ENCODE results near the gene DMKN. TPM values are rescaled to one million over a fixed set of nuclear protein-coding genes. Genes with fewer than 3 reads are reported as not detected.

Gene DMKN
- total RNA-seq, 2 donors from 2014 or later: 50.9 to 80.5 TPM

- Histone ChIP-seq H3K4me3 (no peak overlapping the region), H3K36me3 (no peaks in the 10 kb centered on the region), H3K9me3 (no peaks in the 10 kb centered on the region), H3K27me3 (replicated peaks; ENCODE audit: insufficient read depth) (no peaks in the 10 kb centered on the region), H3K27ac (no peak overlapping the region), H3K4me1 (replicated peaks) (no peaks in the 10 kb centered on the region)
- DNase-seq (ENCODE audit: low spot score): no peak
- TF ChIP-seq POLR2A (IDR thresholded peaks at IDR 0.05) (no peak), POLR2AphosphoS5 (IDR thresholded peaks at IDR 0.05) (no peak), CTCF (IDR thresholded peaks at IDR 0.05) (no peak)
- over 99% methylated on average over 5 of the region's 5 CpGs for WGBS
- intact Hi-C loops (cut with DNase I): no loop called here
Measured at GRCh38 chr19:35457173-35457572, 56.3 kb downstream of the DMKN start.

- H3K4me1 ChIP-seq (replicated peaks): no peaks in the 10 kb centered on the region
Measured at GRCh38 chr19:35455616-35456201, 57.7 kb downstream of the DMKN start.

GRCh38 chr19:35454663-35455062 lies 58.8 kb downstream of the DMKN start:
- Histone ChIP-seq H3K36me3 (no peaks in the 10 kb centered on the region), H3K4me1 (replicated peaks) (no peaks in the 10 kb centered on the region), H3K9me3 (no peaks in the 10 kb centered on the region), H3K27ac (no peak overlapping the region), H3K27me3 (replicated peaks; ENCODE audit: insufficient read depth) (no peaks in the 10 kb centered on the region), H3K4me3 (no peak overlapping the region)
- DNase-seq (ENCODE audit: low spot score): no peak
- WGBS: 64% methylated on average over 2 of the region's 2 CpGs
- intact Hi-C loops (cut with DNase I): no loop called here
- TF ChIP-seq POLR2AphosphoS5 (IDR thresholded peaks at IDR 0.05): no peak
- TF ChIP-seq POLR2A (IDR thresholded peaks at IDR 0.05): no peak
- no peak for TF ChIP-seq CTCF (IDR thresholded peaks at IDR 0.05)

More at GRCh38 chr19:35455616-35456201, 57.7 kb downstream of the DMKN start:
- Histone ChIP-seq H3K4me3 (no peak overlapping the region), H3K36me3 (no peaks in the 10 kb centered on the region), H3K9me3 (no peaks in the 10 kb centered on the region), H3K27ac (no peak overlapping the region), H3K27me3 (replicated peaks; ENCODE audit: insufficient read depth) (no peaks in the 10 kb centered on the region)
- no peak for DNase-seq (ENCODE audit: low spot score)
- TF ChIP-seq CTCF (IDR thresholded peaks at IDR 0.05) (no peak), POLR2A (IDR thresholded peaks at IDR 0.05) (no peak), POLR2AphosphoS5 (IDR thresholded peaks at IDR 0.05) (no peak)
- 56% methylated on average over 3 of the region's 3 CpGs for WGBS
- intact Hi-C loops (cut with DNase I): no loop called here

- no peaks in the 10 kb centered on the region for H3K36me3 ChIP-seq
- intact Hi-C loops (cut with DNase I): no loop called here
- DNase-seq (ENCODE audit: low spot score): no peak
- no peak overlapping the region for H3K4me3 ChIP-seq
- H3K4me1 ChIP-seq (replicated peaks): no peaks in the 10 kb centered on the region
- no peak overlapping the region for H3K27ac ChIP-seq
- H3K9me3 ChIP-seq: no peaks in the 10 kb centered on the region
- H3K27me3 ChIP-seq (replicated peaks; ENCODE audit: insufficient read depth): no peaks in the 10 kb centered on the region
- 90% methylated on average over 7 of the region's 7 CpGs for WGBS
- no peak for TF ChIP-seq POLR2A (IDR thresholded peaks at IDR 0.05)
- TF ChIP-seq CTCF (IDR thresholded peaks at IDR 0.05): no peak
- no peak for TF ChIP-seq POLR2AphosphoS5 (IDR thresholded peaks at IDR 0.05)
Measured at GRCh38 chr19:35451338-35452096, 61.9 kb downstream of the DMKN start.
